WTC11 (cell line): ENCODE results near the gene DGKA.

Experiments
- TF ChIP-seq, protein P1 (sequence below): fragments of 200-600 bp; IDR thresholded peaks from 2 replicates; pipeline ENCODE4 v1.8.0; 2022; ENCODE audit warnings: antibody characterized with exemption
- TF ChIP-seq, protein P2 (sequence below): sonication (generic); formaldehyde crosslinking; IDR thresholded peaks from 2 replicates; pipeline ENCODE4 v1.8.1; 2023; ENCODE audit warnings: mild to moderate bottlenecking, missing genetic modification reagents, moderate library complexity

DNA sequence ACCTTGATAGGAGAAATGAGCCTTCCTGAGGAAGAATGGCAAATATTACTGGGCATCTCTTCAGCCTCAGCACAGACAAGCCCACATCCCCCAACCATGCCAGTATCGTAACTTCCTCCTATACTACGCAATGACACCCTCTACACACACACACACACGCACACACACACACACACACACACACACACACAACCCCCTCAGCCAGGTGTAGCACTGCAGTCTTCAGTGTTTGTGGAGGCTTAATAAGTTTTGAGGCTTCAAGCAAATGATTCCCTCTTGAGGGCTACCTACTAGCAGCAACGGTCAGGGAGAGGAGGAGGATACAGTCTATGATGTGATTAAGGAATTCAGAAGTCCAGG is 1.6 kb downstream of the DGKA start:
- TF ChIP-seq, protein P1, sequence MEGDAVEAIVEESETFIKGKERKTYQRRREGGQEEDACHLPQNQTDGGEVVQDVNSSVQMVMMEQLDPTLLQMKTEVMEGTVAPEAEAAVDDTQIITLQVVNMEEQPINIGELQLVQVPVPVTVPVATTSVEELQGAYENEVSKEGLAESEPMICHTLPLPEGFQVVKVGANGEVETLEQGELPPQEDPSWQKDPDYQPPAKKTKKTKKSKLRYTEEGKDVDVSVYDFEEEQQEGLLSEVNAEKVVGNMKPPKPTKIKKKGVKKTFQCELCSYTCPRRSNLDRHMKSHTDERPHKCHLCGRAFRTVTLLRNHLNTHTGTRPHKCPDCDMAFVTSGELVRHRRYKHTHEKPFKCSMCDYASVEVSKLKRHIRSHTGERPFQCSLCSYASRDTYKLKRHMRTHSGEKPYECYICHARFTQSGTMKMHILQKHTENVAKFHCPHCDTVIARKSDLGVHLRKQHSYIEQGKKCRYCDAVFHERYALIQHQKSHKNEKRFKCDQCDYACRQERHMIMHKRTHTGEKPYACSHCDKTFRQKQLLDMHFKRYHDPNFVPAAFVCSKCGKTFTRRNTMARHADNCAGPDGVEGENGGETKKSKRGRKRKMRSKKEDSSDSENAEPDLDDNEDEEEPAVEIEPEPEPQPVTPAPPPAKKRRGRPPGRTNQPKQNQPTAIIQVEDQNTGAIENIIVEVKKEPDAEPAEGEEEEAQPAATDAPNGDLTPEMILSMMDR = no peak
- TF ChIP-seq, protein P2, sequence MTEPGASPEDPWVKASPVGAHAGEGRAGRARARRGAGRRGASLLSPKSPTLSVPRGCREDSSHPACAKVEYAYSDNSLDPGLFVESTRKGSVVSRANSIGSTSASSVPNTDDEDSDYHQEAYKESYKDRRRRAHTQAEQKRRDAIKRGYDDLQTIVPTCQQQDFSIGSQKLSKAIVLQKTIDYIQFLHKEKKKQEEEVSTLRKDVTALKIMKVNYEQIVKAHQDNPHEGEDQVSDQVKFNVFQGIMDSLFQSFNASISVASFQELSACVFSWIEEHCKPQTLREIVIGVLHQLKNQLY (CRISPR knock-in tag) = no peak
